Measurements from ENCODE around the gene ALKAL2. TPM values are rescaled to one million over a fixed set of nuclear protein-coding genes. Genes with fewer than 3 reads are reported as not detected.

The ALKAL2 gene
- total RNA-seq, 1 experiment from 2014 or later, result 2.6 TPM

DNA sequence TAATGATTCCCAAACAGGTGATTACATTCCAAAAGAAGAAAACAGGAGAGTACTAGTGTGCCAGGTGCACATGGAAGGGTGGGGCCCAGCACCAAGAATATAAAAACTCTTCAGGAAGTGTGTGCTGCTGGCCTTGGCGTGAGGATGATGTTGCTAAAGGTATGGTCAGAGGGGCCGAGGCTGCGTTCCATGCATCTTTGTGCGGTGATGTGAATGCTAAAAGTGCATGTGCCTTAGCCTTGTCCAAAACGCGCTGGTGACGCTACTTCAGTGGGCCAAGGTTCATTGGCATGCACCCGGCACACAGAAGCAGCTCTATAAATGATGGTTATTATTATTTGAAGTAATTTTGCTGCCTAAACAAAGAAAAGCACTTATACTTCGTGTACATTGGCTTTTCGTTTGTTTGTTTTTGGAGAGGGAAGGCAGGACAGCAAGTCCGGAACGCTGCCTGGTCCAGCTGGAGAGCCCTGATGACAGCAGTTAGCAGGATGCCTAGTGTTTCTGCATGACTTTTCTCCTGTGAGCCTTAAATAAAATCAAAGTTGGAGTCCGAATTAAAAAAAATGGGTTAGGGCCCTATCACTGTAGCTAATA, 2.9 kb downstream of the ALKAL2 start:
- Histone ChIP-seq H3K36me3 (replicated peaks; ENCODE audit: control insufficient read depth, insufficient read depth, low read length) (no peaks in the 10 kb centered on the region; the same call in 1 of the 2 replicates), H3K27me3 (ENCODE audit: control insufficient read depth, insufficient read depth, low read length) (peaks cover 29% of the 10 kb centered on the region), H3K4me3 (ENCODE audit: insufficient read depth, low read depth, low read length) (no peak overlapping the region)
- no peak for DNase-seq

DNA sequence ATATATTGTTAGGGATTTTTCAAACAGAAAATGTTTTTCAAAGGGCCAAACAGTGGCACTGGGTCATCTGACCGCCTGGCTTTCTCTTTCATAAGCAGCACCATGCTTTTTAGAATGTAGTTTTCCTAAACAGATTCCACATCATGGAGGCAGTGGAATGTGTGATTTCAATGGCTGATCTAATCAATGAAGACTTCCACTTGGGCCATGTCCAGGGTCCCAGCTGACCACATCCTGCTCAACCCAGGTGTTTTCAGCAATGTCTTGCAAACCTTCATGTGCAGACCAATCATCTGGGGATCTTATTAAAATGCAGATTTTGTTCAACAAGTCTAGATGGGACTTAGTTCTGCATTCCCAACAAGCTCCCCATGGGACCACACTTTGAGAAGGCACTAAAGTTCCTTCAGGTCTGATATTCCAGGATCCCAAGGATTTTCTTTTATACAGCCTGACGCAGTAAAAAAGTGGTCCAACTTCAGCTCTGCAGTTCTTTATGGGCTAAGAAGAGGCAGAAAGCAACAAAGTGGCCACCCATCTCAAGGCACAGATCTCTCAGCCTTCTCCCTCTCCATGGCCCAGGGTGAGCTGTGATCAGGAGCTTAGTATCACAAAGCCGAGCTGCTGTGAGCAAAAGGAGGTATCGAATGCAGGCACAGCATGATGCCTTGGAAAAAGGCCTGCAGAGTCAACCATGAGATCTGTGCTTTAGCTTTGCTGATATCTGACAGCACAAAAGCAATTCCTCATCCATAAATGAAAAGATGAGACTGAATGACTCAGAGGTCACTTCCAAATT, 3.7 kb downstream of the ALKAL2 start:
- Histone ChIP-seq H3K27me3 (ENCODE audit: control insufficient read depth, insufficient read depth, low read length) (peaks cover 21% of the 10 kb centered on the region), H3K4me3 (ENCODE audit: insufficient read depth, low read depth, low read length) (no peak overlapping the region), H3K36me3 (replicated peaks; ENCODE audit: control insufficient read depth, insufficient read depth, low read length) (no peaks in the 10 kb centered on the region; the same call in none of the 2 replicates)
- DNase-seq, result peak; percentile 63

GRCh38 chr2:282371-283263, 5.3 kb downstream of the ALKAL2 start:
- H3K4me3 ChIP-seq (ENCODE audit: insufficient read depth, low read depth, low read length), result no peak overlapping the region
- H3K36me3 ChIP-seq (replicated peaks; ENCODE audit: control insufficient read depth, insufficient read depth, low read length), result peaks cover 4% of the 10 kb centered on the region
- peaks cover 9% of the 10 kb centered on the region for H3K27me3 ChIP-seq (ENCODE audit: control insufficient read depth, insufficient read depth, low read length)
- DNase-seq, result no peak

DNA sequence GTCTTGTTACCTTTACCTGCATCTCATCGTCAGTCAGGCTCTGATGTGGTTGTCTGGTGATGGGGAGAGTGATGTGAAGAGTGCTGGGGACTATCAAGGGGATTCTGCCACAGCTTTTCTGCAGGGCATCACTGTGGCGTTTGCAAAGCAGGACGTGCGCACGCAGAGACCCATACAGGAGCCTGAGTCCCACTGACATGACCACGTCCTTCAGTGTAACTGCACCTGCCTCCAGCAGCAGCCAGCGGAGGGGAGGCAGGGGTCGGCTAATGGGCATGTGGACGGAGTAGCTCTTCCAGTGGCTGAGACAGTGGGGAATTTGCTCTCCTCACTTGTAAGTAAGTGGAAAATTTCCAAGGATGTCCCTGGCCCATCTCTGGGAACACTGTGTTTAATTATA, 6.5 kb downstream of the ALKAL2 start:
- Histone ChIP-seq H3K4me3 (ENCODE audit: insufficient read depth, low read depth, low read length) (no peak overlapping the region), H3K36me3 (replicated peaks; ENCODE audit: control insufficient read depth, insufficient read depth, low read length) (peaks cover 9% of the 10 kb centered on the region)
- DNase-seq, result no peak

DNA sequence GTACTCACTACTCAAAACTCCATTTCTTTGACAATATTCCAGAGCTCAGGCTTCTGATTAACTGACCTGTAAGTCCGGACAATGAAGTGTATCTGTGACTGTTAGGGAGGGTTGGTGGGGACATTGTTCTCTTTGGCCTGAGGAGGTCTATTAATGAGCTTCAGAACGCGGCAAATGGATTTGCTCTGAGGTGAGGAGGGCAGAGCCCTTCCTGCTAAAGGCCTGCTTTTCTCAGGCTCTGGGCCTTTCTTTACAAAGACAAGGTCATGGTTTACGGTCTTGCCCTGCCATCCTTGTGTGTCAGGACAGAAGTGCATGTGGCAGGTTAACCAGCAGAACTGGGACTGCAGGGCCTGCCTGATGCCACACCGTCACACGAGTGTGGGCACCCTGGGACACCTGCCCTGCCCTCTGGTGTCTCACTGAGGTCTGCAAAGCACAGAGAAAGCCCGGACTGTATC, 7.2 kb downstream of the ALKAL2 start:
- H3K27me3 ChIP-seq (ENCODE audit: control insufficient read depth, insufficient read depth, low read length), result no peaks in the 10 kb centered on the region
- H3K36me3 ChIP-seq (replicated peaks; ENCODE audit: control insufficient read depth, insufficient read depth, low read length), result peaks cover 12% of the 10 kb centered on the region
- no peak overlapping the region for H3K4me3 ChIP-seq (ENCODE audit: insufficient read depth, low read depth, low read length)
- no peak for DNase-seq

More for the DNA sequence above, 6.5 kb downstream of the ALKAL2 start:
- no peaks in the 10 kb centered on the region; the same call in 1 of the 2 replicates for H3K27me3 ChIP-seq (ENCODE audit: control insufficient read depth, insufficient read depth, low read length)

DNA sequence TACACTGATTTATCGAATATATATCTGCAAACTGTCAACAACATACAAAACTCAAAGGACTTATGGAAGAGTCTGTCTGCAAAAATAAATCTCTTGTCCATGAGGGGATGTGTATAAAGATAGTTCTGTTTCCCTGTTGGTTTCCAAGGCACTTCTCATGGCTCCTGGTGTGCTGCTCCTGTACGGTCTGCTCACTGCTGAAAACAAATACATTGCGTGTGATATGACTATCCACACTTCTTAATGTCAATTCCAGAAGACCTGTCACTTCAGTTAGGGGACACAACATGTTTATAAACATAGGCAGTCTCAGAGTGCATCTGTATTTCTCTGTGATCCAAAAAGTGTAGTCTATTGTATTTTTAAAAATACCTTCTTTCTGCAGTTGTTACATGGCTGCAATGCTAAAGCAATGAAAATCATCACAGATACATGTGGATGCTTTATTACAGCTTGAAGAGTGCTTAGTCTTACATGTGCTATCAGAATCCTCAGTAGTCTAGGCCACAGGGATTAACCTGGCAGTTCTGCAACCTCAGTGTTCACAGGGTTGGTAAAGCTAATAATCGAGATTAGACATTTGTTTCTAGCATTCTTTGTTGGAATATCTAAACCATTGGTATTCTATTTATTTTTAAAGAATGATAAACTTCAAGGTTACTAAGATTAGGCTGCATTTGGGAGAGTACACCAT, 7.8 kb downstream of the ALKAL2 start:
- Histone ChIP-seq H3K4me3 (ENCODE audit: insufficient read depth, low read depth, low read length) (no peak overlapping the region), H3K27me3 (ENCODE audit: control insufficient read depth, insufficient read depth, low read length) (no peaks in the 10 kb centered on the region), H3K36me3 (replicated peaks; ENCODE audit: control insufficient read depth, insufficient read depth, low read length) (peaks cover 12% of the 10 kb centered on the region)
- DNase-seq, result no peak

DNA sequence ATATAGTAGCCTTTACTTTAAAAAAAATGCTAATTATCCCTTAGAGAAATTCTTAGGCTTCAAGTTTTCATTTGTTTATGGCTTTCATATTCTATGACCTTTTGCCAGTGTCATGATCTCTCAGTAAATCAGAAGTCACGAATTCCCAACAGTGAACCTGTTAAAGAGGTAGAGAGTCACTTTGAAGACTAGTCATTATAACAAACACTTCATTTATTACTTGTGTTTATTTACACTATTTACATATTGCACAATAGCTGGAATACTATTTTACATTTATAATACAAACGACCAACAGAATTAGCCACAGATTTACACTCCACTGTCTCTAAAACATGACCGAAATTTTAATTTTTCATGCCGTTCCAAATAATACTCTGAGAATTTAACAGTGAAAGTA, 8.5 kb downstream of the ALKAL2 start:
- H3K36me3 ChIP-seq (replicated peaks; ENCODE audit: control insufficient read depth, insufficient read depth, low read length), result peaks cover 12% of the 10 kb centered on the region
- H3K27me3 ChIP-seq (ENCODE audit: control insufficient read depth, insufficient read depth, low read length), result no peaks in the 10 kb centered on the region
- no peak for DNase-seq
- no peak overlapping the region for H3K4me3 ChIP-seq (ENCODE audit: insufficient read depth, low read depth, low read length)

- Histone ChIP-seq H3K27me3 (ENCODE audit: control insufficient read depth, insufficient read depth, low read length) (no peaks in the 10 kb centered on the region), H3K4me3 (ENCODE audit: insufficient read depth, low read depth, low read length) (no peak overlapping the region), H3K36me3 (replicated peaks; ENCODE audit: control insufficient read depth, insufficient read depth, low read length) (peaks cover 12% of the 10 kb centered on the region)
- DNase-seq, result no peak
These were observed 9.0 kb downstream of the ALKAL2 start for GRCh38 chr2:278927-279320.

DNA sequence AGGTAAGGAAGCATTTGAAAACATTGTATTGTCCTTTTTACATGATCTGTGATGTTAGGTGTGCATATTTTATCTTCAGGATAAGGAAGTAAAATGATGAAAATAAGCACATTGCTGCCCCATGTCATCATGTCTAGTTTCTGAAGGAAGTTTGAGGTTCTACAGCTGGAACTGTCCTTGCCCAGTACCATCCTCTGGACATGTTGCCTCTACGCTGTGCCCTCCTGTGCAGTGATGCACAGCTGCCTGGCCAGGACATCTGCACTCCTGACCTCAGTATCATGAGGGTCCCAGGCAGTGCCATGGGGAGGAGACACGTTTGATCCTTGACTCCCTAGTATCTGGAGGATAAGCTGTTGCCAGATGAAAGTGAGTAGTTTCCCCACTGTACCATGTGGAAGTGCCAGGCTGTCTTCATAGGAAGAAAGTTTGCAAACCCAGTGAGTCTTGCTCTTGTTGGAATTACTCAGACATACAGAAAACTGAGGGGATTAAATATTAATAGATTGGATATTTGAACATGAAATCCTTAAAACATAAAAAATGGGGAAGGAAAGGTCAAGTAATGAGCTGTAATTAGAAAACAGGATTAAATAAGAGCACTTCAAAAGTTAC, 9.5 kb downstream of the ALKAL2 start:
- peaks cover 12% of the 10 kb centered on the region for H3K36me3 ChIP-seq (replicated peaks; ENCODE audit: control insufficient read depth, insufficient read depth, low read length)
- H3K4me3 ChIP-seq (ENCODE audit: insufficient read depth, low read depth, low read length), result no peak overlapping the region
- no peaks in the 10 kb centered on the region for H3K27me3 ChIP-seq (ENCODE audit: control insufficient read depth, insufficient read depth, low read length)
- no peak for DNase-seq

- Histone ChIP-seq H3K27me3 (ENCODE audit: control insufficient read depth, insufficient read depth, low read length) (no peaks in the 10 kb centered on the region), H3K36me3 (replicated peaks; ENCODE audit: control insufficient read depth, insufficient read depth, low read length) (peaks cover 15% of the 10 kb centered on the region), H3K4me3 (ENCODE audit: insufficient read depth, low read depth, low read length) (no peak overlapping the region)
- DNase-seq, result no peak
These were observed 12.4 kb downstream of the ALKAL2 start for GRCh38 chr2:275466-275865.

DNA sequence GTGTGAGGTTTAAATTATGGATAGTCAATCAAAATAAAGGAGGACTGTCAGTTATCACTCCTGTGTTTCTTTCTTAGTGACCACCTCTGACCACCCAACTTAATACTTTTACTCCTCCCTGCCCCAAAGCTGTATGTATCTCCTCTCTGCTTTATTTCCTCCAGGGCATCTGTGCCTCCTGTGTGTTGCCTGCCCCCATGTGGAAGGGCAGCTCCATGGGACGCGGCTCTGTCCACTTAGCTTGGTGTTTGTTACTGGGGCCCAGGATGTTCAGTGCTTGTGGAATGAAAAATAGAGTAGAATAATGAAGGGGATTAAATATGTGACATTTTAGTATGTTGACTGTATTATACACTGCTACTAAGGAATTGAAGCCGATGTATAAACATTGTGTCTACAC, 13.4 kb downstream of the ALKAL2 start:
- H3K4me3 ChIP-seq (ENCODE audit: insufficient read depth, low read depth, low read length), result no peak overlapping the region
- no peaks in the 10 kb centered on the region for H3K27me3 ChIP-seq (ENCODE audit: control insufficient read depth, insufficient read depth, low read length)
- no peak for DNase-seq
- peaks cover 15% of the 10 kb centered on the region for H3K36me3 ChIP-seq (replicated peaks; ENCODE audit: control insufficient read depth, insufficient read depth, low read length)

- Histone ChIP-seq H3K4me3 (ENCODE audit: insufficient read depth, low read depth, low read length) (no peak overlapping the region), H3K27me3 (ENCODE audit: control insufficient read depth, insufficient read depth, low read length) (no peaks in the 10 kb centered on the region), H3K36me3 (replicated peaks; ENCODE audit: control insufficient read depth, insufficient read depth, low read length) (peaks cover 13% of the 10 kb centered on the region)
- DNase-seq, result no peak
These were observed 14.6 kb downstream of the ALKAL2 start for GRCh38 chr2:273333-273732.

DNA sequence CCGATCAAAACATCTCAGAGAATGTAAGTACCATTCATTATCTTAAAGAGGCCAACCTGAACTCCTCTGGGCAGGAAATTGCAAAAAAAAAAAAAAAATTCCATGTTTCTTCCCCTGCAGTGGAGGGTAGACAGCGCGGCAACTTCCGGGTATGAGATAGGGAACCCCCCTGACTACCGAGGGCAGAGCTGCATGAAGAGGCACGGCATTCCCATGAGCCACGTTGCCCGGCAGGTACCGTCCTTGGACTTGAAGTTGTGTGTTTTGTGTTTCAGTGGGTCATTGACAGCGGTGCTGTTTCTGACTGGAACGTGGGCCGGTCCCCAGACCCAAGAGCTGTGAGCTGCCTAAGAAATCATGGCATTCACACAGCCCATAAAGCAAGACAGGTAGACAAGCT, 16.0 kb downstream of the ALKAL2 start:
- H3K27me3 ChIP-seq (ENCODE audit: control insufficient read depth, insufficient read depth, low read length), result no peaks in the 10 kb centered on the region
- peaks cover 7% of the 10 kb centered on the region for H3K36me3 ChIP-seq (replicated peaks; ENCODE audit: control insufficient read depth, insufficient read depth, low read length)
- DNase-seq, result no peak
- no peak overlapping the region for H3K4me3 ChIP-seq (ENCODE audit: insufficient read depth, low read depth, low read length)

DNA sequence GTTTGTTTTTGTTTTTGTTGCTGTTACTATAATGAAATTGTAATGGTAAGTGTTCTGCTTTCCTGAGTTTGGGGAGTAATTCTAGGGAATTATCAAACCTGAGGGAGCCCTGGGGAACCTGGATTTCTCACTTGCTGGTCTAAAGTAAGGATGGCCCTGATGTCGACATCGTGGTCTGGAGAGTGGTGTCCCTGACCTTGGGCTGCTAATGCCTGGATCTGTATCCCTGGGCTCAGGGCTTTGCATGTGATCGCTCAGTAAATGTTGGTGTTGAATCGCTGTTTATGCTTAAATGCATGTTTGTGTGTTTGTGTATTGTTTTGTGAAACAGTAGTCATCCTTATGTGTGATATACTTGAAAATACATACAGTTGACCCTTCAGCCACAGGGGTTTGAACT, 17.0 kb downstream of the ALKAL2 start:
- Histone ChIP-seq H3K27me3 (ENCODE audit: control insufficient read depth, insufficient read depth, low read length) (no peaks in the 10 kb centered on the region), H3K4me3 (ENCODE audit: insufficient read depth, low read depth, low read length) (no peak overlapping the region), H3K36me3 (replicated peaks; ENCODE audit: control insufficient read depth, insufficient read depth, low read length) (peaks cover 3% of the 10 kb centered on the region)
- no peak for DNase-seq

Measured in H7 (cell line).